Cardiac muscle cell (in vitro differentiated cells and primary cell): Measurements from ENCODE around the gene HSPA12B. TPM values are rescaled to one million over a fixed set of nuclear protein-coding genes. Genes with fewer than 3 reads are reported as not detected.

Experiments used
- DNase-seq, 2 donors: peaks; one replicate each; pipeline versions ENCODE4 v3.0.0 to v3.0.0-alpha.2; 2010 to 2017; ENCODE audit warnings: low read depth in 1 of 2, low spot score in 1 of 2
- H3K27ac ChIP-seq: fragments of 200-600 bp; sonication (generic); 2 replicates; pipeline ENCODE4 v1.5.1; 2016
- H3K27me3 ChIP-seq: fragments of 200-600 bp; sonication (generic); 2 replicates; pipeline ENCODE4 v1.6.0; 2016; ENCODE audit warnings: control low read depth
- H3K36me3 ChIP-seq: fragments of 200-600 bp; sonication (generic); 2 replicates; pipeline ENCODE4 v1.5.1; 2016; ENCODE audit warnings: control low read depth
- H3K4me1 ChIP-seq: fragments of 200-600 bp; sonication (generic); 2 replicates; pipeline ENCODE4 v1.8.1; 2017; ENCODE audit warnings: low read depth, mild to moderate bottlenecking, mixed run types
- H3K4me3 ChIP-seq: fragments of 200-600 bp; sonication (generic); 2 replicates; pipeline ENCODE4 v1.5.1; 2016; ENCODE audit warnings: mild to moderate bottlenecking
- H3K9me3 ChIP-seq: fragments of 200-600 bp; sonication (generic); 2 replicates; pipeline ENCODE4 v1.5.1; 2017; ENCODE audit warnings: low read depth, mild to moderate bottlenecking, control low read depth
- polyA plus RNA-seq: library from polyadenylated mRNA; unstranded; fragments of >200 nt; fragmentation: Nextera tagmentation; extraction: Ambion mirVana; gene quantifications from 2 replicates; pipeline ENCODE4 v1.2.1, GENCODE V29; 2016
- total RNA-seq: library from RNA; depleted of rRNA; stranded (reverse); fragments of >200 nt; gene quantifications from 2 replicates; pipeline ENCODE4 v1.2.3, GENCODE V29; 2016
- TF ChIP-seq, protein P1 (sequence below): IDR thresholded peaks from 2 replicates; pipeline ENCODE4 v1.5.1; 2012; ENCODE audit warnings: low read depth, mild to moderate bottlenecking, low read length

The HSPA12B gene
- total and polyA plus RNA-seq, 2 experiments from 2014 or later, result 0.92 TPM; not detected in 1

DNA sequence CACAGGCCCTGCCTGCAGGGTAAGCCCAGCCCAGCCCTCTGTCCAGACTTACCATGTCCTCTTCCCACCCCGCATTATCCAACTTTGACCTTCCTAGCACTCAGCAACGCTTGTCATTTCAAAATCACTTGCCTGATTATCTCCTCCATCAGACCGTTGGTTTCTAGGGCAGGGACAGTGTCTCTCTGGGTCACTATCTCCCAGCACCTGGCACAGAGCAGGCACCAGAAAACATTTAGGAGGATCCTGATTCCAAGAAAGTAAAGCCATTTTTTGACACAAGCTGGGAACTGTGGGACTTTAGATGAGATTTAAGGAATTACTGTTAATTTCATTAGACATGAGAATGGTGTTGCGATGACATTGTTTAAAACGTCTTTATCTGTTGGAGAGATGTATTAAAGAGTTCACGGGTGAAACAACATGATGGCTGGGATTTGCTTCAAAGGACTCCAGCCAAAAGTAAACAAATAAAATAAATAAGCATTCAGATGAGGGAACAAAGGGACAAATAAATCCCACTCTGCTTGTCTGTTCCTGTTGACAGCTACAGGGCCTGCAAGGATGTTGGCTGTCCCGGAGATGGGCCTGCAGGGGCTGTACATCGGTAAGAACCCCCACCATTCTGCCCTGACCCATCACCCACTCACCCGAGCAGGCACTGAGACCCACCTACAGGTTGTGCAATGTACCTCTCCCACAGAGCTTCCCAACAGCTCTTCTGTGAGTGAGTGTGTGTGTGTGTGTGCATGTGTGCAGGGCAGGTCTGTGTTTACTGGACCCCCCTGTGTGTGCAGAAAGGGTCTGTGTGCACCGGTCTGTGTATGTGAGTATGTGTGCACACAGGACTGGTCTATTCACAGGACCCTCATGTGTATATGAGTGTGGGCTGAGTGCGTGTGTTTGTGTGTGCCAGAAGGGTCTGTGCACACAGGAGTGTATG, 5.9 kb downstream of the HSPA12B start:
- no peaks in the 10 kb centered on the region for H3K27me3 ChIP-seq
- no peaks in the 10 kb centered on the region for H3K36me3 ChIP-seq
- TF ChIP-seq, protein P1, sequence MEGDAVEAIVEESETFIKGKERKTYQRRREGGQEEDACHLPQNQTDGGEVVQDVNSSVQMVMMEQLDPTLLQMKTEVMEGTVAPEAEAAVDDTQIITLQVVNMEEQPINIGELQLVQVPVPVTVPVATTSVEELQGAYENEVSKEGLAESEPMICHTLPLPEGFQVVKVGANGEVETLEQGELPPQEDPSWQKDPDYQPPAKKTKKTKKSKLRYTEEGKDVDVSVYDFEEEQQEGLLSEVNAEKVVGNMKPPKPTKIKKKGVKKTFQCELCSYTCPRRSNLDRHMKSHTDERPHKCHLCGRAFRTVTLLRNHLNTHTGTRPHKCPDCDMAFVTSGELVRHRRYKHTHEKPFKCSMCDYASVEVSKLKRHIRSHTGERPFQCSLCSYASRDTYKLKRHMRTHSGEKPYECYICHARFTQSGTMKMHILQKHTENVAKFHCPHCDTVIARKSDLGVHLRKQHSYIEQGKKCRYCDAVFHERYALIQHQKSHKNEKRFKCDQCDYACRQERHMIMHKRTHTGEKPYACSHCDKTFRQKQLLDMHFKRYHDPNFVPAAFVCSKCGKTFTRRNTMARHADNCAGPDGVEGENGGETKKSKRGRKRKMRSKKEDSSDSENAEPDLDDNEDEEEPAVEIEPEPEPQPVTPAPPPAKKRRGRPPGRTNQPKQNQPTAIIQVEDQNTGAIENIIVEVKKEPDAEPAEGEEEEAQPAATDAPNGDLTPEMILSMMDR, result no peak
- H3K4me3 ChIP-seq, result no peak overlapping the region
- H3K4me1 ChIP-seq, result no peaks in the 10 kb centered on the region
- no peak for DNase-seq
- no peaks in the 10 kb centered on the region for H3K9me3 ChIP-seq
- no peak overlapping the region for H3K27ac ChIP-seq

DNA sequence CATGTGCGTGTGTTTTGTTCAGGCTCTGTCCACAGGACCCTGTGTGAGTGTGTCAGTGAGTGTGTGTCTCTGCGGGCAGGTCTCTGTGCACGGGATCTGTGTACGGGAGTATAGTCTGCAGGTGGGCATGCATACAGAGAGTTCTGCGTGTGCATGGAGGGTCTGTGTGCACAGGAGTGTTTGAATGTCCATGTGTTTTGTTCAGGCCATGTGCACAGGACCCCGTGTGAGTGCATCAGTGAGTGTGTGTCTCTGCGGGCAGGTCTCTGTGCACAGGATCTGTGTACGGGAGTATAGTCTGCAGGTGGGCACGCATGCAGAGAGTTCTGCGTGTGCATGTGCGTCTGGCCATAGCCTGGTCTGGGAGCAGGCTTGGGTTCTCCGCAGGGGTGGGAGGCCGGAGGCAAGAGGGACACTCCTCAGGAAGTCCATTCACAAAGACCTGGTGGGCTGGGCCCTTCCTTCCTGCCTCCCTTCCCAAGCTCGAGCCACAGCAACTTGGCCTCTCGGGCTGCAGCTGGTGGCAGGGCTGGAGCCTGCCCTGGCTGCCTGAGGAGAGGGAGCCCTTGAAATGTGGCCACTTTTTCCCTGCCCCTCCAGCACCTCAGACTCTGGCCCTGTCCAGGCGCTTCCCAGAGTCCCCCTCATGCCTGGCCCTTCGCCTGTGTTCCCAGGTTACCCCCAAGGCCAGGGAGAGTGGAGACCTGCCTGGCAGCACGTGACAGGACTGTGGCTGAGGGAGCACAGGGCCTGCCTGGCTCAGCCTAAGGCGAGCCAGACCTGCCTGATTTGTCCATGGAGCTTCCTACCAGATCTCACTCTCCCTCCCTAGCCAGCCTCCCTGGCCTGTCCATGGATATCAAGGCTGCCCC, 6.8 kb downstream of the HSPA12B start:
- H3K9me3 ChIP-seq, result no peaks in the 10 kb centered on the region
- no peaks in the 10 kb centered on the region for H3K4me1 ChIP-seq
- peaks cover 2% of the 10 kb centered on the region for H3K27me3 ChIP-seq
- TF ChIP-seq, protein P1, result no peak
- no peak overlapping the region for H3K4me3 ChIP-seq
- no peak for DNase-seq
- H3K27ac ChIP-seq, result no peak overlapping the region
- H3K36me3 ChIP-seq, result no peaks in the 10 kb centered on the region

DNA sequence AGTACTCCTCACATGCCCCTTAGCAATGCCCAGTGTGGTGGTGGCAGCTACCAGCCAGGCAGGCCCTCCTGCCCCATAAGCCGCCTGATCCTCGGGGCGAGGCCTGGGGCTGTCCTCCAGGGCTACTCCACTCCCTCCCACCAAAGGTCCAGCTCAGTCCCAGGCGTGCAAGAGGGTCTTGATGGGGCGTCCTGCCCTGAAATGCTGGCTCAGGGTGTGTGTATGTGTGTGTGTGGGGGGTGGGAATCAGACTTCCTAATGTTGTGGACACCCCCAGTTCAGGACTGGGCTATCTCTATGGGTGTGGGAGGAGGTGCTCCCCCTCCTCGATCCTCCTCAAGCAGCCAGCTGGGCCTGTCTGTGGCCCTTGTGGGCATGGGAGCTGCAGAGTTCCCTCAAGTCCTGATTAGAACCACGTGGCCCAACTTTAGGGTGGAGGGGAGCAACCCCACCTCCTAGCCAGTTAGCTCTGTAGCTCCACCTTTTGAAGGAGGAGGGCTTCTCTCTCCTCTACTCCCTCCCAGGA, 7.5 kb downstream of the HSPA12B start:
- Histone ChIP-seq H3K4me3 (no peak overlapping the region), H3K4me1 (no peaks in the 10 kb centered on the region), H3K9me3 (no peaks in the 10 kb centered on the region), H3K27me3 (peaks cover 8% of the 10 kb centered on the region), H3K27ac (no peak overlapping the region), H3K36me3 (no peaks in the 10 kb centered on the region)
- DNase-seq, result no peak
- TF ChIP-seq, protein P1, result no peak

GRCh38 chr20:3740615-3741301, 8.3 kb downstream of the HSPA12B start:
- H3K4me1 ChIP-seq, result no peaks in the 10 kb centered on the region
- H3K27me3 ChIP-seq, result peaks cover 16% of the 10 kb centered on the region
- no peak overlapping the region for H3K4me3 ChIP-seq
- H3K36me3 ChIP-seq, result no peaks in the 10 kb centered on the region
- no peaks in the 10 kb centered on the region for H3K9me3 ChIP-seq
- DNase-seq, result no peak
- TF ChIP-seq, protein P1, result no peak
- H3K27ac ChIP-seq, result no peak overlapping the region
